IMR-90 (cell line): Measurements from ENCODE around the gene CANT1.

Experiments used
- BHLHE40 ChIP-seq: fragments of 150-350 bp; IDR thresholded peaks from 2 replicates; pipeline ENCODE4 v1.6.1; 2016; ENCODE audit warnings: mild to moderate bottlenecking, low read depth, low read length
- POLR2A ChIP-seq: IDR thresholded peaks from 2 replicates; pipeline ENCODE4 v1.6.1; 2012; ENCODE audit warnings: mild to moderate bottlenecking, low read depth, low read length
- TF ChIP-seq, protein P1 (sequence below): conservative IDR thresholded peaks from 2 replicates; pipeline ENCODE4 v1.5.1; 2012; ENCODE audit warnings: mild to moderate bottlenecking, low read depth, low read length, improper control_type of control experiment

DNA sequence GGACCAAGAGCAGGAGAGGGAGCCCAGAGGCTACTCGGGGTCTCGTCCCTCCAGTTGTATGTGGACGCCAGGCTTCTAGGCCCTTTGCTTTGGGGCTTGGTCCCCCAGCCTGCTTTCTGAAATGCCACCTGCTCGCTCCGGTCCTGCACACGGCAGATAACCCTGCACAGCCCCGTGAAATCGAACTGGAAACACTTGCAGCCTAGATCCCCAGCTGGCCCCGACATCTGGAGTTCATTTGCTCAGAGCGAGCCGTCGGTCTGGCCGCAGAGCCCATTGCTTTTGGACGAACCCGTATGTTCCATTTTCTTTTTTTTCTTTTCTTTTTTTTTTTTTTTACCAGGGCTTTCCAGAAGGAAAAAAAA lies 37.3 kb upstream of the CANT1 start:
- TF ChIP-seq, protein P1, sequence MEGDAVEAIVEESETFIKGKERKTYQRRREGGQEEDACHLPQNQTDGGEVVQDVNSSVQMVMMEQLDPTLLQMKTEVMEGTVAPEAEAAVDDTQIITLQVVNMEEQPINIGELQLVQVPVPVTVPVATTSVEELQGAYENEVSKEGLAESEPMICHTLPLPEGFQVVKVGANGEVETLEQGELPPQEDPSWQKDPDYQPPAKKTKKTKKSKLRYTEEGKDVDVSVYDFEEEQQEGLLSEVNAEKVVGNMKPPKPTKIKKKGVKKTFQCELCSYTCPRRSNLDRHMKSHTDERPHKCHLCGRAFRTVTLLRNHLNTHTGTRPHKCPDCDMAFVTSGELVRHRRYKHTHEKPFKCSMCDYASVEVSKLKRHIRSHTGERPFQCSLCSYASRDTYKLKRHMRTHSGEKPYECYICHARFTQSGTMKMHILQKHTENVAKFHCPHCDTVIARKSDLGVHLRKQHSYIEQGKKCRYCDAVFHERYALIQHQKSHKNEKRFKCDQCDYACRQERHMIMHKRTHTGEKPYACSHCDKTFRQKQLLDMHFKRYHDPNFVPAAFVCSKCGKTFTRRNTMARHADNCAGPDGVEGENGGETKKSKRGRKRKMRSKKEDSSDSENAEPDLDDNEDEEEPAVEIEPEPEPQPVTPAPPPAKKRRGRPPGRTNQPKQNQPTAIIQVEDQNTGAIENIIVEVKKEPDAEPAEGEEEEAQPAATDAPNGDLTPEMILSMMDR = no peak
- TF ChIP-seq POLR2A = no peak
- no peak for TF ChIP-seq BHLHE40
